ENCODE results near the gene LTBP1. TPM values are rescaled to one million over a fixed set of nuclear protein-coding genes. Genes with fewer than 3 reads are reported as not detected.
"Not testable (repeated sequence)": the region's sequence is repeated elsewhere in the genome, so short reads cannot be mapped to it uniquely, and the experiment has no call there.

LTBP1 gene
- total RNA-seq, 3 donors from 2014 or later, result 14.3 to 38.4 (median 33.6) TPM

- intact Hi-C loops (cut with DNase I, micrococcal nuclease), result no loop called here
- Histone ChIP-seq H3K9me3 (no peaks in the 10 kb centered on the region), H3K4me1 (ENCODE audit: low read depth) (no peaks in the 10 kb centered on the region), H3K36me3 (ENCODE audit: low read depth) (no peaks in the 10 kb centered on the region), H3K4me3 (no peak overlapping the region)
- no peak for DNase-seq
- ATAC-seq, result no peak
- no peak for TF ChIP-seq CTCF (IDR thresholded peaks at IDR 0.05)
Measured at GRCh38 chr2:32965523-32966171, 18.9 kb downstream of the LTBP1 start.

GRCh38 chr2:32969444-32970162, 22.9 kb downstream of the LTBP1 start:
- H3K9me3 ChIP-seq, result no peaks in the 10 kb centered on the region
- ATAC-seq (no peak), DNase-seq (no peak)
- intact Hi-C loops (cut with DNase I, micrococcal nuclease), result no loop called here
- no peaks in the 10 kb centered on the region for H3K36me3 ChIP-seq (ENCODE audit: low read depth)
- H3K4me3 ChIP-seq, result no peak overlapping the region
- TF ChIP-seq CTCF (IDR thresholded peaks at IDR 0.05), result no peak
- H3K4me1 ChIP-seq (ENCODE audit: low read depth), result no peaks in the 10 kb centered on the region

- H3K36me3 ChIP-seq (ENCODE audit: low read depth); H3K4me1 ChIP-seq (ENCODE audit: low read depth); H3K4me3 ChIP-seq; intact Hi-C loops (cut with DNase I, micrococcal nuclease); DNase-seq; ATAC-seq; H3K9me3 ChIP-seq: not testable (repeated sequence)
Measured at GRCh38 chr2:32973772-32974171, 27.0 kb downstream of the LTBP1 start.

GRCh38 chr2:32976409-32977063, 29.8 kb downstream of the LTBP1 start:
- H3K4me3 ChIP-seq, result no peak overlapping the region
- DNase-seq (peak; percentile 57 to 67 (median 62)), ATAC-seq (peak; percentile 79)
- no peaks in the 10 kb centered on the region for H3K4me1 ChIP-seq (ENCODE audit: low read depth)
- H3K36me3 ChIP-seq (ENCODE audit: low read depth), result no peaks in the 10 kb centered on the region
- no peak for TF ChIP-seq CTCF (IDR thresholded peaks at IDR 0.05)
- intact Hi-C loops (cut with DNase I, micrococcal nuclease), result no loop called here
- no peaks in the 10 kb centered on the region for H3K9me3 ChIP-seq

- ATAC-seq (peak; percentile 99), DNase-seq (peak; percentile 95 to 97 (median 97))
- TF ChIP-seq CTCF (IDR thresholded peaks at IDR 0.05), result no peak
- intact Hi-C loops (cut with DNase I, micrococcal nuclease), result no loop called here
- Histone ChIP-seq H3K4me1 (ENCODE audit: low read depth) (no peaks in the 10 kb centered on the region), H3K9me3 (no peaks in the 10 kb centered on the region), H3K36me3 (ENCODE audit: low read depth) (no peaks in the 10 kb centered on the region), H3K4me3 (no peak overlapping the region)
Measured at GRCh38 chr2:32977228-32977758, 30.5 kb downstream of the LTBP1 start.

GRCh38 chr2:32981612-32982011, 34.9 kb downstream of the LTBP1 start:
- intact Hi-C loops (cut with DNase I, micrococcal nuclease), result no loop called here
- no peak for TF ChIP-seq CTCF (IDR thresholded peaks at IDR 0.05)
- H3K36me3 ChIP-seq (ENCODE audit: low read depth), result no peaks in the 10 kb centered on the region
- no peaks in the 10 kb centered on the region for H3K4me1 ChIP-seq (ENCODE audit: low read depth)
- ATAC-seq (no peak), DNase-seq (no peak)
- H3K9me3 ChIP-seq, result no peaks in the 10 kb centered on the region
- H3K4me3 ChIP-seq, result no peak overlapping the region

GRCh38 chr2:32983193-32983924, 36.6 kb downstream of the LTBP1 start:
- peak; percentile 49 for ATAC-seq
- H3K36me3 ChIP-seq (ENCODE audit: low read depth); H3K4me3 ChIP-seq; intact Hi-C loops (cut with DNase I, micrococcal nuclease); H3K4me1 ChIP-seq (ENCODE audit: low read depth); H3K9me3 ChIP-seq; DNase-seq: not testable (repeated sequence)

Measured in mucosa of descending colon (tissue), 3 donors.